Neural cell (in vitro differentiated cells): ENCODE measurements around the gene CTU1. TPM values are rescaled to one million over a fixed set of nuclear protein-coding genes. Genes with fewer than 3 reads are reported as not detected.

Experiments used
- H2AFZ ChIP-seq: fragments of 200-600, 300-800 bp; sonication (generic), shearing (Covaris generic); 2 replicates; pipeline ENCODE4 v1.6.0; 2014; ENCODE audit warnings: low read depth, mild to moderate bottlenecking, antibody characterized with exemption, low read length, moderate library complexity
- H3F3A ChIP-seq: fragments of 200-600 bp; shearing (Covaris generic); 2 replicates; pipeline ENCODE4 v1.6.1; 2016; ENCODE audit warnings: mild to moderate bottlenecking, moderate library complexity, mixed read lengths, antibody characterized with exemption, low read length; ENCODE audit not compliant: insufficient read depth, poor library complexity, severe bottlenecking
- H3K27ac ChIP-seq: fragments of 200-600, 300-800 bp; sonication (generic), shearing (Covaris generic); 2 replicates; pipeline ENCODE4 v1.5.1; 2014; ENCODE audit warnings: mild to moderate bottlenecking, low read length, moderate library complexity
- H3K27me3 ChIP-seq: fragments of 300-800, 200-600 bp; sonication (generic), shearing (Covaris generic); 2 replicates; pipeline ENCODE4 v1.6.0; 2014; ENCODE audit warnings: mild to moderate bottlenecking, low read depth, low read length, moderate library complexity; ENCODE audit not compliant: insufficient read depth
- H3K36me3 ChIP-seq: fragments of 300-800, 200-600 bp; sonication (generic), shearing (Covaris generic); 2 replicates; pipeline ENCODE4 v1.5.1; 2014; ENCODE audit warnings: mild to moderate bottlenecking, antibody characterized with exemption, low read length, moderate library complexity; ENCODE audit not compliant: insufficient read depth
- H3K4me2 ChIP-seq: fragments of 300-800, 200-600 bp; sonication (generic), shearing (Covaris generic); 2 replicates; pipeline ENCODE4 v1.6.0; 2014; ENCODE audit warnings: mild to moderate bottlenecking, low read length
- H3K4me3 ChIP-seq: fragments of 300-800, 200-600 bp; sonication (generic), shearing (Covaris generic); 2 replicates; pipeline ENCODE4 v1.5.1; 2014; ENCODE audit warnings: mild to moderate bottlenecking, low read length, moderate library complexity
- H3K79me2 ChIP-seq: fragments of 200-600 bp; shearing (Covaris generic); replicated peaks from 2 replicates; pipeline ENCODE4 v1.6.0; 2014; ENCODE audit warnings: mild to moderate bottlenecking, low read length, moderate library complexity; ENCODE audit not compliant: insufficient read depth
- H3K9ac ChIP-seq: fragments of 300-800, 200-600 bp; sonication (generic), shearing (Covaris generic); 2 replicates; pipeline ENCODE4 v1.6.1; 2016; ENCODE audit warnings: mild to moderate bottlenecking, low read length, mixed read lengths
- H3K9me2 ChIP-seq: fragments of 200-600 bp; shearing (Covaris generic); 2 replicates; pipeline ENCODE4 v1.6.1; 2016; ENCODE audit warnings: mild to moderate bottlenecking, low read length, mixed read lengths; ENCODE audit not compliant: insufficient read depth
- H3K9me3 ChIP-seq: fragments of 200-600, 300-800 bp; sonication (generic), shearing (Covaris generic); 2 replicates; pipeline ENCODE4 v1.6.1; 2016; ENCODE audit warnings: mild to moderate bottlenecking, mixed run types, low read length, moderate library complexity, mixed read lengths
- H4K20me1 ChIP-seq: fragments of 200-600 bp; shearing (Covaris generic); 2 replicates; pipeline ENCODE4 v1.6.1; 2016; ENCODE audit warnings: mild to moderate bottlenecking, mixed run types; ENCODE audit not compliant: insufficient read depth
- CTCF ChIP-seq: fragments of 450-650 bp; IDR thresholded peaks from 2 replicates; pipeline ENCODE4 v1.5.1; 2014; ENCODE audit warnings: antibody characterized with exemption, mild to moderate bottlenecking, moderate library complexity; ENCODE audit not compliant: poor library complexity, severe bottlenecking
- EP300 ChIP-seq: fragments of 450-650 bp; conservative IDR thresholded peaks from 2 replicates; pipeline ENCODE4 v1.6.1; 2014; ENCODE audit warnings: antibody characterized with exemption, mild to moderate bottlenecking, moderate library complexity; ENCODE audit not compliant: poor library complexity, severe bottlenecking
- EZH2 ChIP-seq: fragments of 200-600, 300-800 bp; shearing (Covaris generic), sonication (generic); IDR thresholded peaks from 2 replicates; pipeline ENCODE4 v1.6.1; 2014; ENCODE audit warnings: antibody characterized with exemption, low read length, borderline replicate concordance, mild to moderate bottlenecking; ENCODE audit not compliant: insufficient read depth, poor library complexity, severe bottlenecking
- MXI1 ChIP-seq: fragments of 450-650 bp; conservative IDR thresholded peaks from 2 replicates; pipeline ENCODE4 v1.6.1; 2014; ENCODE audit warnings: antibody characterized with exemption, mild to moderate bottlenecking; ENCODE audit not compliant: poor library complexity, severe bottlenecking
- POLR2AphosphoS5 ChIP-seq: IDR thresholded peaks from 2 replicates; pipeline ENCODE4 v1.6.1; 2012
- RAD21 ChIP-seq: fragments of 450-650 bp; conservative IDR thresholded peaks from 2 replicates; pipeline ENCODE4 v1.6.1; 2014; ENCODE audit warnings: antibody characterized with exemption, mild to moderate bottlenecking, moderate library complexity
- REST ChIP-seq: IDR thresholded peaks from 2 replicates; pipeline ENCODE4 v1.6.1; 2012; ENCODE audit warnings: borderline replicate concordance
- SMC3 ChIP-seq: fragments of 450-650 bp; conservative IDR thresholded peaks from 2 replicates; pipeline ENCODE4 v1.6.1; 2014; ENCODE audit warnings: antibody characterized with exemption, mild to moderate bottlenecking, moderate library complexity; ENCODE audit not compliant: poor library complexity
- TAF1 ChIP-seq: IDR thresholded peaks from 2 replicates; pipeline ENCODE4 v1.6.1; 2012; ENCODE audit warnings: low read depth
- polyA plus RNA-seq: library from polyadenylated mRNA; depleted of rRNA; stranded (reverse); fragments of >200 nt; gene quantifications from 2 replicates; pipeline ENCODE4 v1.2.3, GENCODE V29; 2014

The CTU1 gene
- polyA plus RNA-seq, 1 donor from 2014 or later = 12.6 TPM

- no peaks in the 10 kb centered on the region for H3F3A ChIP-seq
- H3K9me2 ChIP-seq = no peaks in the 10 kb centered on the region
- H3K4me3 ChIP-seq = no peak overlapping the region
- no peak overlapping the region for H3K9ac ChIP-seq
- H3K36me3 ChIP-seq = no peaks in the 10 kb centered on the region
- peaks cover 7% of the 10 kb centered on the region for H3K79me2 ChIP-seq
- TF ChIP-seq EZH2 (no peak), EP300 (no peak), CTCF (no peak), TAF1 (no peak), MXI1 (no peak), RAD21 (no peak), SMC3 (no peak), REST (no peak), POLR2AphosphoS5 (no peak)
- no peak overlapping the region for H2AFZ ChIP-seq
- H3K4me2 ChIP-seq = no peak overlapping the region
- H3K27me3 ChIP-seq = no peaks in the 10 kb centered on the region
- no peak overlapping the region for H3K27ac ChIP-seq
- no peaks in the 10 kb centered on the region for H3K9me3 ChIP-seq
- H4K20me1 ChIP-seq = no peaks in the 10 kb centered on the region
These were observed 5.2 kb downstream of the CTU1 start for GRCh38 chr19:51102991-51103390.

GRCh38 chr19:51101171-51101865 lies 6.9 kb downstream of the CTU1 start:
- Histone ChIP-seq H3F3A (no peaks in the 10 kb centered on the region), H3K4me3 (no peak overlapping the region), H3K79me2 (no peaks in the 10 kb centered on the region), H3K27ac (no peak overlapping the region), H3K4me2 (no peak overlapping the region), H3K27me3 (no peaks in the 10 kb centered on the region), H3K9me3 (no peaks in the 10 kb centered on the region), H3K36me3 (no peaks in the 10 kb centered on the region), H2AFZ (no peak overlapping the region), H4K20me1 (no peaks in the 10 kb centered on the region), H3K9me2 (no peaks in the 10 kb centered on the region), H3K9ac (no peak overlapping the region)
- TF ChIP-seq SMC3 (no peak), EZH2 (no peak), TAF1 (no peak), MXI1 (no peak), POLR2AphosphoS5 (no peak), CTCF (no peak), EP300 (no peak), REST (no peak), RAD21 (no peak)
